Lower leg skin (tissue), 4 donors: ENCODE measurements around the gene LGR6. TPM values are rescaled to one million over a fixed set of nuclear protein-coding genes. Genes with fewer than 3 reads are reported as not detected.

Source experiments
- DNase-seq, 2 donors: peaks; one replicate each; pipeline ENCODE4 v3.0.0-alpha.2; 2019; ENCODE audit warnings: low spot score in 2 of 2
- H3K4me3 ChIP-seq: fragments of 200-600 bp; sonication (generic); 2 replicates; pipeline ENCODE4 v1.5.1; 2017; ENCODE audit warnings: mild to moderate bottlenecking, low read depth; ENCODE audit not compliant: poor library complexity, severe bottlenecking
- CTCF ChIP-seq, 3 donors: fragments of 450-650 bp; IDR thresholded peaks; one replicate each; pipeline ENCODE4 v1.5.1; 2016; ENCODE audit warnings: antibody characterized with exemption in 3 of 3, mild to moderate bottlenecking in 3 of 3, moderate library complexity in 2 of 3
- POLR2A ChIP-seq, 2 donors: fragments of 450-650 bp; IDR thresholded peaks; one replicate each; pipeline ENCODE4 v1.6.1; 2016 to 2017; ENCODE audit warnings: antibody characterized with exemption in 2 of 2, mild to moderate bottlenecking in 1 of 2, moderate library complexity in 1 of 2
- WGBS, 2 donors: methylation state at CpG; one replicate each; pipeline ENCODE4 v1.1.5; 2018; 5-methylcytosine and 5-hydroxymethylcytosine counted together
- intact Hi-C: fragments of 100-400 bp; cut with DNase I; formaldehyde crosslinking; loops from one replicate; pipeline ENCODE4 v1.15.0; 2023; ENCODE audit warnings: low total_unique reads
- total RNA-seq, 4 donors: library from RNA; depleted of rRNA; stranded (reverse); fragments of >200 nt; gene quantifications; one replicate each; pipeline ENCODE4 v1.1.0, GENCODE V29; 2016

Gene LGR6
- total RNA-seq, 4 donors from 2014 or later = 0.39 to 4.4 (median 1.8) TPM

- intact Hi-C loops = no loop called here
- TF ChIP-seq CTCF (IDR thresholded peaks at IDR 0.05) (no peak), POLR2A (IDR thresholded peaks at IDR 0.05) (no peak)
- 65 to 77% methylated on average over 20 of the region's 20 CpGs for WGBS, 2 donors
- DNase-seq = peak in 1 of 2 donors; percentile 60
- no peak overlapping the region for H3K4me3 ChIP-seq
Observed at GRCh38 chr1:202247837-202248795, 54.5 kb downstream of the LGR6 start.

GRCh38 chr1:202248861-202249260, 55.3 kb downstream of the LGR6 start:
- intact Hi-C loops = no loop called here
- no peak for TF ChIP-seq POLR2A (IDR thresholded peaks at IDR 0.05)
- no peak for TF ChIP-seq CTCF (IDR thresholded peaks at IDR 0.05)
- WGBS, 2 donors = 90 to 91% methylated on average over 6 of the region's 6 CpGs
- no peak for DNase-seq
- no peak overlapping the region for H3K4me3 ChIP-seq

- DNase-seq = no peak
- WGBS, 2 donors = 58 to 61% methylated on average over 6 of the region's 6 CpGs
- intact Hi-C loops = no loop called here
- TF ChIP-seq CTCF (IDR thresholded peaks at IDR 0.05) (no peak), POLR2A (IDR thresholded peaks at IDR 0.05) (no peak)
- no peak overlapping the region for H3K4me3 ChIP-seq
Observed at GRCh38 chr1:202249436-202249835, 55.8 kb downstream of the LGR6 start.

GRCh38 chr1:202249846-202250245, 56.2 kb downstream of the LGR6 start:
- peak in 1 of 2 donors; percentile 78 for DNase-seq
- WGBS, 2 donors = 41 to 42% methylated on average over 2 of the region's 2 CpGs
- no peak overlapping the region for H3K4me3 ChIP-seq
- intact Hi-C loops = no loop called here
- TF ChIP-seq POLR2A (IDR thresholded peaks at IDR 0.05) (no peak), CTCF (IDR thresholded peaks at IDR 0.05) (no peak)

- no peak for DNase-seq
- WGBS, 2 donors = 82% methylated on average over 10 of the region's 10 CpGs
- TF ChIP-seq CTCF (IDR thresholded peaks at IDR 0.05) (no peak), POLR2A (IDR thresholded peaks at IDR 0.05) (no peak)
- intact Hi-C loops = no loop called here
- no peak overlapping the region for H3K4me3 ChIP-seq
Observed at GRCh38 chr1:202250982-202251381, 57.4 kb downstream of the LGR6 start.
